GM19035 (cell line): ENCODE results near the gene TNFSF8.

Experiments used
- ATAC-seq: cut with Tn5 transposase; IDR thresholded peaks from one replicate; pipeline ENCODE4 v1.9.1; 2021; ENCODE audit not compliant: unreplicated experiment

The TNFSF8 gene, protein sequence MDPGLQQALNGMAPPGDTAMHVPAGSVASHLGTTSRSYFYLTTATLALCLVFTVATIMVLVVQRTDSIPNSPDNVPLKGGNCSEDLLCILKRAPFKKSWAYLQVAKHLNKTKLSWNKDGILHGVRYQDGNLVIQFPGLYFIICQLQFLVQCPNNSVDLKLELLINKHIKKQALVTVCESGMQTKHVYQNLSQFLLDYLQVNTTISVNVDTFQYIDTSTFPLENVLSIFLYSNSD

DNA sequence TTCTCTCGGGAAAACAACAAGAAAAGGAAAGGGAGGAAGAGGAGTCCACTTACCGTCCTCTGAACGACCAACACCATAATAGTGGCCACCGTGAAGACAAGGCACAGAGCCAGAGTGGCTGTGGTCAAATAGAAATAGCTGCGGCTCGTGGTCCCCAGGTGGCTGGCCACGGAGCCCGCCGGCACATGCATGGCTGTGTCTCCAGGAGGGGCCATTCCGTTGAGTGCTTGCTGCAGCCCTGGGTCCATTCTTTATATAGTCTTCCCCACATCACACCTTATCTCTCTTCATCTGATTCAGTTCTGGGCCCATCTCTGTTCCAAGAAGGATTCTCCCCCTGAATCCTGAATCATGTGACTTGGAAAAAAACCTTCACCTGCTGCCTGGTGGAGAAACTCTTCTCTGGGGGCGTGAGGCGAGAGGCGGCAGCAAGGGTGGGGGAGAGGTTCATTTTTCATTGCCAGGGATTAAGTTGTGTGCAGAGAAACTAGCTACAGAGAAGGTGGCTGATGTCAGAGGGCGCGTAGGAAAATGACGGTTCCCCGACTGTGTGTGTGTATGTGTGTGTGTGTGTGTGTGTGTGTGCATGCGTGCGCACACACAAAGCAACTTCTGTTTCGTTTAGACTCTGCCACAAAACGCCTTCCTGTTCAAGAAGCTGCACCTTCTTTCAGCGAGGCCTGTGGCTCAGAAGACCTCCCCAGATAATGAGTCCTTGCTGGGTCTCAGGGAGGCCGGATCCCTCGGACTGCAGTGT lies at the start of gene TNFSF8:
TNFSF8 (minus strand) TSS at position 536 of the 757 bp plus-strand sequence; CDS start at position 248, 288 bp downstream.
- peak; percentile 55 for ATAC-seq

DNA sequence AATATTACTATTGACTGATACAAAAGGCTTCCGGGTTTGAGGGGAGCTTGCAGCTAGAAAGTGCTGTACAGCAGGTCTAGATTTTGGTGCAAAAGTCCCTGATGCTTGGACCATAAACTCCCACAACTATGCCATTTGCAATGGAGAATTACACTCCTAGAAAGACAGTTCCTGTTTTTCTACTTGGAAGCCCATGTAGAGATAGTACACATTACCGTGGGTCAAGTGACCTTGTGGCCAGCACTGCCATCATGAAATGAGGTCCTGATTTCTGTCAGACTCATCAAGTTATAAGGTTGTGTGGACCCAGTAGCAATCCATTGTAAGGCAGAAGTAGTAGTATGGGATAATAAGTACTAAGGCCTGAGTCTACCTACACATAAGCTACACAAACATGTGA lies 42.8 kb upstream of the TNFSF8 start:
- ATAC-seq: no peak

GRCh38 chr9:114972510-114973136 lies 42.2 kb upstream of the TNFSF8 start:
- ATAC-seq: no peak

- ATAC-seq: no peak
Observed at GRCh38 chr9:114969269-114969668, 38.9 kb upstream of the TNFSF8 start.

DNA sequence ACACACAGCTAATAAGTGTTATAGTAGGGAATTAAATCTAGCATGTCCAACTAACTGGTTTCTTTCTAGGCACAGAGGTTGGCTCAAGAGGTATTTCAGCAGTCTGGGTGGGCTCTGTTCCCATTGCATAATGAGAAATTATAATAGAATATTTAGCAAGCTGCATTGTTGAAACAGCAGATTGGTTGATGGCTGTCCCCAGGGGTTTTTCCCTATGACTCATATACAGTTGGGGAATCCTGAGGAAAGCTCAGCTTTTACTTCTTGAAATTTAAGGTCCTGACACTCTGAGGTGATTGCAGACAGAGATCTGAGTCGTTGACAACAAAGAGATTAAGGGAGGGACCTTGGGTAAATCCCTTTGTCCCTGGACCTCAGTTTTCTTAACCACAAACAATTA lies 38.3 kb upstream of the TNFSF8 start:
- ATAC-seq: no peak

DNA sequence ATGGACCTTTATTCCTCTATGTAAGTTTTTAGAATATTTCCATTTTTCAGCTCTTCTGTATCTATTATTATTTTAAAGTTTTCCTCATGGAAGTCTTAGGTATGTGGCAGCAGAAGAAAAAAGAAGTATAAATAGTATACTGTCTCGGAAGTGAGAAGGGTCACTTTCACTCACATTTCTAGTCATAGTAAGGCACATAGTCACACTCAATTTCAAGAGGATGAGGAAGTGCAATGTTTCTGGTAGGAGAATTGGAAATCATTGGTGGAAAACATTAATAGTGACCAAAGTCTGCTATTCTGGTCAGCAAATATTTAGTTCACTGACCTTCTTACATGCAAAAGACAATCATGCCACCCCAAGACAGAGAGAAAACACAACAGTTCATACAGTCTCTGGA lies 35.2 kb upstream of the TNFSF8 start:
- no peak for ATAC-seq

GRCh38 chr9:114962809-114963208 lies 32.4 kb upstream of the TNFSF8 start:
- no peak for ATAC-seq

DNA sequence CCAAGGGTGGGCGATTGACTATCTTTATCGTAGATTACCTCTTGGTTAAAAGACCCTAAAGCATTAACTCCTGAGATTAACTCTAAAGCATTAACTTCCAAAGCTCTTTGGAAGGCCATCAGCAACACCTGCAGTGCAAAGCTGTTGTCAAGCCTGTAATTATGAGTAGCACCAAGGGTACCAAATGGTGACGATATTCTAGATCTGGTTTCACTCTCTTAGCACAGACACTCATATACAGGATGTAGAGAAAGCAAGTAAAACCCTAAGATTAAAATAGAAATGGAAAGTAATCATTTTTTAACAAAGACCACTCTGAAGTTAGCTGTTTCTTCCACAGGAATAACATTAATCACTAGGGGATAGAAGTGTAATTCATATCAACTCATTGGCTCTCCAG lies 29.9 kb upstream of the TNFSF8 start:
- no peak for ATAC-seq

- no peak for ATAC-seq
Observed at GRCh38 chr9:114958844-114959235, 28.4 kb upstream of the TNFSF8 start.

- no peak for ATAC-seq
Observed at GRCh38 chr9:114958021-114958843, 27.8 kb upstream of the TNFSF8 start.

DNA sequence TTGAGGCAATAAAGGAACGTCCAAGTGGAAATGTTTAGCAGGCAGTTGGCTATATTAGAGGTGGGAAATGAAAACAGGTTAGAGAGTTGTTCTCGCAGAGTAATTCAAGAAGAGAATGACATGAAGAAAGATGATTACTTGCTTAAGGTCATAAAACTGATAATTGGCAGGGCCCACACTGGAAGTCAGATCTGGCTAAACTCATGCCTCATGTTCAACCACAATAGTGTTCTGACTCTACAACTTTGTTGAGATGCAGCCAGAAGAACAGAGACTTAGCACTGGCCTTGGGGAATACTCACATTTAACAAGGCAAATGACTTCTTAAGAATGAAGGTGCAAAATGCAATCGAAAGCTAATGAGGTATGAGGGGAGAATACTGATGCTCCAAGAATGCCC lies 27.2 kb upstream of the TNFSF8 start:
- no peak for ATAC-seq

- ATAC-seq: no peak
Observed at GRCh38 chr9:114954956-114955582, 24.7 kb upstream of the TNFSF8 start.

DNA sequence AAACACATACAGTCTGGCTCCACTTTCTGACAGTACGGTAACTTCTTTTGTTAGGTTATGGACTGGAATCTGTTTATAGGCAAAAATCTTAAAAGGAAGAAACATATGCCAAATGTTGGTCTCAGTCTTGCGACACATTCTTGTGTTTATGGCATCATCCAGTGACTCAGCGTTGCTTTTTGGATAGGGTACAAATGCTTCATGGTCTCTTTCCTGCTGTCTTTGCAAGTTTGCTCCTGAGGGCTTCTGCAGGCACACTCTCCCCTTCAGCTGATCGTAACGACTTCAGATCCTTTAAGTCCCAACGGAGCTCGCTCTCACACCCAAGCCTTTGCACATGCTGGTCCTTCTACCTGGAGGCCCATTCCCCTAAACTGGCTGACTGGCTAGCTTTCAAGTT lies 23.6 kb upstream of the TNFSF8 start:
- no peak for ATAC-seq

- ATAC-seq: no peak
Observed at GRCh38 chr9:114953046-114953445, 22.7 kb upstream of the TNFSF8 start.

GRCh38 chr9:114950761-114951160 lies 20.4 kb upstream of the TNFSF8 start:
- no peak for ATAC-seq

DNA sequence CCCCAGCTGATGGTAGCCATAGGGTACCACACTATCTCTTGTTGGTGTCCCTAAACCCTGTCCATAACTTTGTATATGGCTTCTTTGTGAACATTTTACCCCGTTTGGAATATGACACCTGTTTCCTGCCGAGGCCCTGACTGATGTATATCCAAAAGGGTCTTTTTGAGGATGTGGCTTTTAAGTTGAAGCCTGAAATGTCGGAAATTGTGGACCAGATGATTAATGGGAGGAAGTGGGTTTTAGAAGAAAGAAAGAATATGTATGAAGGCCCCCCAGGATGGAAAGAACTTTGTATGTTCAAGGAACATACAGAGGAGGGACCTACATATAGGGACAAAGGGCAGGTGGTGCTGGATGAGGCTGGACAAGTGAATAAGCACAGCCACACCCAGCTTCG lies 16.7 kb upstream of the TNFSF8 start:
- ATAC-seq: no peak

- no peak for ATAC-seq
Observed at GRCh38 chr9:114945616-114946412, 15.4 kb upstream of the TNFSF8 start.

GRCh38 chr9:114941376-114941775 lies 11.0 kb upstream of the TNFSF8 start:
- no peak for ATAC-seq

DNA sequence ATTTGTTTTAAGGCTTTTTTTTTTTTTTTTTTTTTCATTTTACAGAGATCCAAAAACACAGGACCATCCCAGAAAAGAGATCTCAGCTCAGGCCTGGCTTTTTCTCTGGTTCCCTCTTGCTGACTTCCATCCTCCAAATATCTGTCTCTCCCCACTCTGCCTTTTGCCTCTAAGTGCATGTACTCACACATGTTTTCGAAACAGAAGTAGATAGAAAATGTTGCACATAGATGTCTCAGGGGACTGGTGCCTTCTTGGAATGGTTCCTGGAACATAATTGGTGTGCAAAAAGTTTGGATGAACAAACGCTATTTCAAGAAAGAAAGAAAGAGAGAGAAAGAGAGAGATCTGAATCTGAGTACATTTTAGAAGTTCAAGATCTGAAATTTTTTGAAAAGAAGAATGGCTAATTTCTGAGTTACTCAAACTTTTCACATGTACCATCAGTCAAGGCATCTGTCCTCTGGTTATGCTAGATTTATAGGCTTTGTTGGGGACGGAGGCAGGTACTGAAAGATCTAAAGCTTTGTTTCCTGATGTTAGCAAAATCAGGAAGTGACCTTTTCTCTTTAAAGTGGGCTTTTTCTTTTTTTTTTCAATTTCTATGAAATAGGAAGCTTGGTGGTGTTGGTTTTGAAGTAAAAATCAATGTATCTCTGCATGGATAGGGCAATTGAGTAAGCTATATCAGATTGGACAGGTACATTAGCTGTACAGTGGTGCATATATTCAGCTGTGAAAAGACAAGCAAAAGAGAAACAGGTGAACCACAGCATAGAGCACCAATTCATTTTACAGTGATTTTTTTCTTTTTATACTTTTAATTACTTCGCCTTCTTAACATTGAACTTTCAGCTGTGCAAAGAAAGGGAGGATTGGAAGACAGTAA lies 8.5 kb upstream of the TNFSF8 start:
- no peak for ATAC-seq
